Measurements from ENCODE around the gene PADI6. TPM values are rescaled to one million over a fixed set of nuclear protein-coding genes. Genes with fewer than 3 reads are reported as not detected.

The PADI6 gene
- total RNA-seq, 2 experiments from 2014 or later: not detected

DNA sequence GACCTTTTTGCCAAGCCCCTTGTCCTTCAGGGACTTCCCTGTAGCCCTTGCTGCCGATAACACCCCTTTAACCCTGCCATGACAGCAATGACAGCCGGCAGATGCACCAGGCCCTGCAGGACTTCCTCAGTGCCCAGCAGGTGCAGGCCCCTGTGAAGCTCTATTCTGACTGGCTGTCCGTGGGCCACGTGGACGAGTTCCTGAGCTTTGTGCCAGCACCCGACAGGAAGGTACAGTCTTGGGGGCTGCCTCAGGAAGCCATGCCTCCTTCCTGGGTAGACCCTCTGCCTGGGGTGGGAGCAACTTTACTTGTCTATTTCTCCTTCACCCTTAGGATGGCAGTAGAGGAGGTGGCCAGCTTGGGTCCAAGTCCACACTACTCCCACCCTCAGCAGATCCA is 16.1 kb upstream of the PADI6 start:
- H3K36me3 ChIP-seq (ENCODE audit: insufficient read depth, low read length): no peaks in the 10 kb centered on the region
- Mint-ChIP-seq H3K36me3 (ENCODE audit: low read depth) (no peaks in the 10 kb centered on the region), H3K27ac (no peak overlapping the region), H3K9me3 (no peaks in the 10 kb centered on the region), H3K4me1 (ENCODE audit: low read depth) (peaks cover 11% of the 10 kb centered on the region), H3K4me3 (no peak overlapping the region), H3K27me3 (no peaks in the 10 kb centered on the region)
- ChIA-PET CTCF (no interaction called here), POLR2A (no interaction called here)
- no peak for ATAC-seq (ENCODE audit: poor library complexity)
- TF ChIP-seq, protein P1, sequence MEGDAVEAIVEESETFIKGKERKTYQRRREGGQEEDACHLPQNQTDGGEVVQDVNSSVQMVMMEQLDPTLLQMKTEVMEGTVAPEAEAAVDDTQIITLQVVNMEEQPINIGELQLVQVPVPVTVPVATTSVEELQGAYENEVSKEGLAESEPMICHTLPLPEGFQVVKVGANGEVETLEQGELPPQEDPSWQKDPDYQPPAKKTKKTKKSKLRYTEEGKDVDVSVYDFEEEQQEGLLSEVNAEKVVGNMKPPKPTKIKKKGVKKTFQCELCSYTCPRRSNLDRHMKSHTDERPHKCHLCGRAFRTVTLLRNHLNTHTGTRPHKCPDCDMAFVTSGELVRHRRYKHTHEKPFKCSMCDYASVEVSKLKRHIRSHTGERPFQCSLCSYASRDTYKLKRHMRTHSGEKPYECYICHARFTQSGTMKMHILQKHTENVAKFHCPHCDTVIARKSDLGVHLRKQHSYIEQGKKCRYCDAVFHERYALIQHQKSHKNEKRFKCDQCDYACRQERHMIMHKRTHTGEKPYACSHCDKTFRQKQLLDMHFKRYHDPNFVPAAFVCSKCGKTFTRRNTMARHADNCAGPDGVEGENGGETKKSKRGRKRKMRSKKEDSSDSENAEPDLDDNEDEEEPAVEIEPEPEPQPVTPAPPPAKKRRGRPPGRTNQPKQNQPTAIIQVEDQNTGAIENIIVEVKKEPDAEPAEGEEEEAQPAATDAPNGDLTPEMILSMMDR (IDR thresholded peaks at IDR 0.05): no peak
- peaks cover 10% of the 10 kb centered on the region for H3K4me1 ChIP-seq (ENCODE audit: insufficient read depth, low read length)
- H3K27ac ChIP-seq (ENCODE audit: low read depth in 1 of 2, low read length in 2 of 2): no peak overlapping the region
- no peaks in the 10 kb centered on the region for H3K9me3 ChIP-seq (ENCODE audit: control insufficient read depth in 1 of 2, insufficient read depth in 1 of 2, low read length in 2 of 2)
- intact Hi-C loops (cut with DNase I, micrococcal nuclease): no loop called here
- no peaks in the 10 kb centered on the region for H3K27me3 ChIP-seq (ENCODE audit: control insufficient read depth in 1 of 2, insufficient read depth in 2 of 2, low read length in 2 of 2)
- peak overlapping the region; percentile 35 for H3K4me3 ChIP-seq (ENCODE audit: low read length)
- DNase-seq: peak in 6 of 14 experiments; percentile 6 to 36 (median 23)

DNA sequence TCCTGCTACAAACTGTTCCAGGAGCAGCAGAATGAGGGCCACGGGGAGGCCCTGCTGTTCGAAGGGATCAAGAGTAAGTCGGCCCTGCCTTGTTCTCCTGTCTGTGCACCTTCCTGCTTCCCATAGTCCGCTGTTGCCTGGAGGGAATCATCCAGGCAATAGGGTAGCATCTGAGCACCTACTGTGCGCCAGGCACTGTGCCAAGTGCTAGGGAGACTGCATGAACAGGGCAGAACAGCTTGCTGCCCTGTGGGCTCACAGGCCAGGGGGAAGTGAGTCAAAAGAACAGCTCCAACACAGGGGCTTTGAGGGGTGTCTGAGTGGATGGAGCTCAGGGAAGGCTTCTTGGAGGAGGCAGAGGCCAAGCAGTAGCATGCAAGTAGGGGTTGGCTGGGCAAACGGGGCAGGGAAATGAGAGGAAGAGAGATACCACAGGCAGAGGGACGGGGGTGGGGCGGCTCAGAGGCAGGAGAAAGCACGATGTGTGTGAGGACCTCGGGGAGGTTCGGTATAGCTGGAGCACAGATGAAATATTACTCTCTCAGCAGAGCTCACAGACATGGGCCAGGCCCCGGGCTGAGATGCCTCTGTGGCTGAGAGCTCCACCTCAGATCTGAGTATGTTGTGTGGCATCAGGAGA is 15.5 kb upstream of the PADI6 start:
- Mint-ChIP-seq H3K9me3 (no peaks in the 10 kb centered on the region), H3K27me3 (no peaks in the 10 kb centered on the region), H3K4me1 (ENCODE audit: low read depth) (peaks cover 11% of the 10 kb centered on the region), H3K27ac (no peak overlapping the region), H3K4me3 (peak overlapping the region; percentile 34), H3K36me3 (ENCODE audit: low read depth) (no peaks in the 10 kb centered on the region)
- Histone ChIP-seq H3K9me3 (ENCODE audit: control insufficient read depth in 1 of 2, insufficient read depth in 1 of 2, low read length in 2 of 2) (no peaks in the 10 kb centered on the region), H3K4me1 (ENCODE audit: insufficient read depth, low read length) (peaks cover 10% of the 10 kb centered on the region), H3K4me3 (ENCODE audit: low read length) (peak overlapping the region; percentile 35), H3K27me3 (ENCODE audit: control insufficient read depth in 1 of 2, insufficient read depth in 2 of 2, low read length in 2 of 2) (no peaks in the 10 kb centered on the region), H3K27ac (ENCODE audit: low read depth in 1 of 2, low read length in 2 of 2) (no peak overlapping the region), H3K36me3 (ENCODE audit: insufficient read depth, low read length) (no peaks in the 10 kb centered on the region)
- TF ChIP-seq, protein P1 (IDR thresholded peaks at IDR 0.05): no peak
- ATAC-seq (ENCODE audit: poor library complexity) (no peak), DNase-seq (peak in 1 of 14 experiments; percentile 25)
- ChIA-PET CTCF (no interaction called here), POLR2A (no interaction called here)
- intact Hi-C loops (cut with DNase I, micrococcal nuclease): no loop called here

DNA sequence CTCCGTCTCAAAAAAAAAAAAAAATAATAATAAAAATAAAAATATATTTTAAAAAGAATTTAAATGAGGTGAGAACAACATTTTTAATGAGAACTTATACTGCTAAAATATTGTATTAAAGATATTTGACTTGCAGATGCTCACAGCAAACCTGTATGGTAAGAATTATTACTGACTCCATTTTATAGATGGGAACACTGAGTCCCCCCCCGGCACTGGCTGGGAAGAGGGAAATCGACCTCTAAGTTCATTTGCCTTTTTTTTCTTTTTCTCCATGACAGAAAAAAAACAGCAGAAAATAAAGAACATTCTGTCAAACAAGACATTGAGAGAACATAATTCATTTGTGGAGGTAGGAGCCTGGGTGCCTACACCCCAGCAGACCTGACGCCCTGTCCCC is 13.4 kb upstream of the PADI6 start:
- no peaks in the 10 kb centered on the region for H3K36me3 Mint-ChIP-seq (ENCODE audit: low read depth)
- POLR2A ChIA-PET: no interaction called here
- Histone ChIP-seq H3K4me3 (ENCODE audit: low read length) (no peak overlapping the region), H3K9me3 (ENCODE audit: control insufficient read depth in 1 of 2, insufficient read depth in 1 of 2, low read length in 2 of 2) (no peaks in the 10 kb centered on the region), H3K27ac (ENCODE audit: low read depth in 1 of 2, low read length in 2 of 2) (no peak overlapping the region), H3K27me3 (ENCODE audit: control insufficient read depth in 1 of 2, insufficient read depth in 2 of 2, low read length in 2 of 2) (no peaks in the 10 kb centered on the region), H3K36me3 (ENCODE audit: insufficient read depth, low read length) (no peaks in the 10 kb centered on the region), H3K4me1 (ENCODE audit: insufficient read depth, low read length) (peaks cover 10% of the 10 kb centered on the region)
- CTCF ChIA-PET: no interaction called here
- peaks cover under 1% of the 10 kb centered on the region for H3K27me3 Mint-ChIP-seq
- peaks cover 11% of the 10 kb centered on the region for H3K4me1 Mint-ChIP-seq (ENCODE audit: low read depth)
- H3K9me3 Mint-ChIP-seq: no peaks in the 10 kb centered on the region
- TF ChIP-seq, protein P1 (IDR thresholded peaks at IDR 0.05): no peak
- intact Hi-C loops (cut with DNase I, micrococcal nuclease): no loop called here
- ATAC-seq (ENCODE audit: poor library complexity) (no peak), DNase-seq (no peak)
- H3K4me3 Mint-ChIP-seq: no peak overlapping the region
- no peak overlapping the region for H3K27ac Mint-ChIP-seq
